Stimulated activated CD8-positive, alpha-beta memory T cell treated with anti-CD3 and anti-CD28 coated beads, Interleukin-12 subunit alpha, Interleukin-12 subunit beta, amount 100 ng/mL, for 4 hours (primary cell): ENCODE data around the gene NCBP2.

ENCODE experiments used
- DNase-seq: peaks from one replicate; pipeline ENCODE4 v3.0.0-alpha.2; 2020; ENCODE audit warnings: low read depth

The NCBP2 gene

DNA sequence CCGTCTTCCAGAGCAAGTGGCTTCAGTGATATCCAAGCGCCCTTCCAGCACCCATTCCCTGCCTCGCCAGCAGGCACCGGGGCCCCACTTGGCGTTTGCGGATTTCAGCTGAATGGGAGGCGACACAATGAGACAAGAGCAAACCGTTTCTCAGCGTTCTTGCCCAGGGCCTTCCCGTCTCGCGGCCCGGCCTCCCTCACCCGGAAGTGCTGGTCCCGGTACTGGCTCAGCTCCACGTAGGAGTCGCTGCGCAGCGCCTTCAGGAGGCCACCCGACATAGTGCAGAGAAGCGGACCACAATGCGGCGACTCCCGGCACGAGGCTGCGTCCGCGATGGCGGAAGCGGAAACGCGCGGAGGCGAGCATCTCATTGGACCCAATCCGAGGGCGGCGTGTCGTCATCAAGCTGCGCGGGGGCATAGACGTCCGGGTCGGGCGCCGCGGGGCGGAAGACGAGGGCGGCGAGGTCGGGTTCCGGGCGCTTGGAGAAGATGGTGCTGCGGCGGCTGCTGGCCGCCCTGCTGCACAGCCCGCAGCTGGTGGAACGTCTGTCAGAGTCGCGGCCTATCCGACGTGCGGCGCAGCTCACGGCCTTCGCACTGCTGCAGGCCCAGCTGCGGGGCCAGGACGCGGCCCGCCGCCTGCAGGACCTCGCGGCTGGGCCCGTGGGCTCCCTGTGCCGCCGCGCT is at the start of gene NCBP2:
Gene NCBP2 (minus strand): TSS at position 303 of the 689 bp plus-strand sequence. CDS start 25 bp downstream, at position 278.
- peak; percentile 99 for DNase-seq

DNA sequence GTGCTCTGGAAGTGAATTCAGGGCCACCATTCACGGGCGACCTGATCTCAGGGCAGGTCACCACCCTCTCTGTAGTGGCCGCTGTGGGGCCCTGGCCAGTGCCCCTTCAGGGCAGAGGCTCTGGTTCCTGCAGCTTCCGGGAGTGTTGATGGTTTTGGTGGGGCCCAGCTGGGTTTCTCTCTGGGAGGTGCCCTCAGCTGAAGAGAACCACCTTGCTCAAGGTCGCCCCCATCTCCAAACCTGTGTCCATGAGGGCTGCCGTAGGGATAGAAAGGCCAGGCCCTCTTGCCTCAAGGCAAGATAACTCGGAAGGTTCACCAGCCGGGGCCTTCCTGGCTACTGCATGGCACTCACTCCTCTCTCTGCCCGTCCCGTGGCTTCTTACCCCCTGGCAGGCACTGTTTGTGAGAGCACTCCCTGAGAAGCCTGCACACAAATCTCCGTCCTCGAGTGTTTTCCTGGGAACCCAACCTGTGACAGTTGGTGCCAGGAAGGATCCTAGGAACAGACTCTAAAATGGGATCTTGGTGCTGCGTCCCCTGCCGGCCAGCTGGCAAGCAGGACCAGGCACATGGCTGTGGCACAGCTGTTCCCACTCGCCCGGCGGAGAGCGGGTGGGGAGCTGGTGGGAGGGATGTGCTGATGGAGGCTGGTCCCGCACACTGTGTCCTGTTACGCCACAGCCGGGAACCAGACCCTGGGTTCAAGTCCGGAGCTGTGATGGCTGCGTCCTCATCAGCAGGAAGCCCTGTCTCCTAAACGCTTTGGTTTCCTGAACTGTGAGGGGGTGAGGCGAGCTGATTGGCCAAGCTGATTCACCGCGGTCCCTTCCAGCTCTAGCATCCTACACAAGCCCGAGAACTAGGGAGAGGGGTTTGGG is 49.5 kb upstream of the NCBP2 start:
- no peak for DNase-seq

DNA sequence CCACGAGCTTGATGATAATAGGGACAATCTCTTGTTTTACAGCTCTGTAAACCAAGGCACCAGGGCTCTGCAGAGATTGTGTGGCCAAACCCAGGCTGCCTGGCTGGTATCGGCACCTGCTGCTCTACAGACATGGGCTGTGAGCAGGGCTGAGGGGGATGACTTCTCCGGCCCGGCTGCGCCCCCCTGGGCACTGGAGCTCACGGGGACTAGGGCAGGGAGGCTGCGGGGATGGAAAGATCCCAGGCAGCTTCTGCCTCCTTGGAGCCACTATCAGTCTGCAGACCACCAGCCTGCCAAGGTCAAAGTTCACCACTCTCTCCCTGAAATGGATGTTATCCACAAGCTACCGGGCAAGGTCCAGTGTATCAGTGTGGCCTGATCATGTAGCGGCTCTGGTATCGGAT is 48.3 kb upstream of the NCBP2 start:
- DNase-seq: no peak

GRCh38 chr3:196989721-196990262 is 47.5 kb upstream of the NCBP2 start:
- DNase-seq: no peak

DNA sequence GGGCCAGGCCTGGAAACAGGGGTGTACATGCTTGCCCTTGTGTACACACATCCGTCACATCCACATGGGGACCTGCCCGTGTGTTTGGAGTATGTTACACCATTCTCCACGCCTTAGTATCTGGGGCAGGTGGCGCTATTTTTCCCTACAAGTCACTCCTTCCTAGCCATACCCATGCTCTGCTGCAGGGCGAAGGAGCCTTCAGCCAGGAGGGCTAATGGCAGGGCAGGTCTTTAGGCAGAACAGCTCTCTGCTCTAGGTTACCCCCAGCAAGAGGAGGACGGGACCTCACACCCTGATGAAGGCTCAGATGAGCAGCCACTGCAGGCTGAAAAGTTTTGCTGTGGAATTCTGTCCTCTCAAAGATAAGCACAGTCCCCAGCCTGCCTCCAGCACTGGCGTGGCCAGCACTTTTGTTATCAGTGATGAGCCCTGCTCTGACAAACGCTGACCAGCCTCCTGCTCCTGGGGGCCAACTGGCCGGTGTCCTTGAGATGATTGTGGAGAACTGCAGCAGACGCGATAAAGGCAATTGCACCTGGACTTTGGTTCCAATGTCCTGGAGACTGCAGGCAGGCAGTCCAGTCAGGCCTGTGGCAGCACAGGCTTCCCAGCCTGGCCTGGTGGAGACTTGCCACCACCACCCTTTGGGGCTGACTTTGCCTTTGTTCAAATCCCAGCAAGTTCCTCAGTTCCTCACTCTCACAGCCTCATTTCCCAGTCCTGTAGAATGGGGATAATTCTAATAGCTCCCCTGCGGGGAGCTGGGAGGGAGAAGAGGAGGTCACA is 46.1 kb upstream of the NCBP2 start:
- no peak for DNase-seq

DNA sequence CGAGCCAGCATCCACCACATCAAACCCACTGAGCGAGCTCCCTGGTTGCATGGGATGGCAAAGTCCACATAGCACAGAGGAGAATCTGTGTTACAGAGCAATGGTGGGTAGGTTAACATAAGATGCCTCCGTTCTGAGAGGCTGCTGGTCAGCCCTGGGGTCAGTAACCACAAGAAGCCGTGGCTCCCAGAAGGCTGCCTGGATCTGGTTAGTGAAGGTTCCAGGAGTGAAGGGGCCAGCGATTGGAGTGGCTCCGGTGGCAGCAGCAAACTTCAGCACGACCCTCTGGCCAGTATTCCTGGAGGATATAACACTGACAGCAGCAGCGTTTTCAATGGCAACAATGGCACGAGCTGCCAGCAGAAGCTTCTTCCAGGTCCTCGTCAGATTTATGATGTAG is 44.7 kb upstream of the NCBP2 start:
- no peak for DNase-seq

DNA sequence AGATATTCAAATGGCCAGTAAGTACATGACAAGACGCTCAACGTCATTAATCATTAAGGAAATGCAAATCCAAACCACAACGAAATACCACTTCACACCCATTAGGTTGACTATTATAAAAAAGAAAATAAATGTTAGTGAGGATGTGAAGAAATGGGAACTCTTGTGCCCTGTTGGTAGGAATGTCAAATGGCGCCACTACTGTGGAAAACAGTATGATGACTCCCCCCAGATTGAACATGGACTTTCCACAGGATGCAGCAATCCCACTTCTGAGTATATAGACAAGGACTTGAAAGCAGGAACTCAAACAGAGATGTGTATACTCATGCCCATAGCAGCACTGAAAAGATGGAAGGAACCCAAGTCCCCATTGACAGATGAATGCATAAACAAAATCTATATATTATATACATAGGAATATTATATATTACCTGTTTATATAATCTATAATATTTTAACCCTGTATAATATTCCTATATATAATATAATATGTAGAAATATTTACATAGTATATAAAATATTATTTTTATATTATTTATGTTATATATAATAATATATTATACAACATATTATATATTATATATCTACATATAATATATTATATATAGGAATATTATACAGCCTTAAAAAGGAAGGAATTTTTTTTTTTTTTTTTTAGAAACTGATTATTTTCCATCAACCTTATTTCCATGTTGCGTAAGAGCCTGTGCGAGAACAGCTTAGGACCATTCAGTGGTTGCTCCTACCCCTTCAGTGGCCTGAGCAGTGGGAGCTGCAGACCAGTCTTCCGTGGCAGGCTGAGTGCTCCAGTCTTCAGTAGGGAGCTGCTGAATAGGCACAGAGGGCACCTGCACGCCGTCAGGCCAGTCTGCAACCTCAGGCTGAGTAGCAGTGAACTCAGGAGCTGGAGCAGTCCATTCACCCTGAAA is 43.9 kb upstream of the NCBP2 start:
- no peak for DNase-seq

DNA sequence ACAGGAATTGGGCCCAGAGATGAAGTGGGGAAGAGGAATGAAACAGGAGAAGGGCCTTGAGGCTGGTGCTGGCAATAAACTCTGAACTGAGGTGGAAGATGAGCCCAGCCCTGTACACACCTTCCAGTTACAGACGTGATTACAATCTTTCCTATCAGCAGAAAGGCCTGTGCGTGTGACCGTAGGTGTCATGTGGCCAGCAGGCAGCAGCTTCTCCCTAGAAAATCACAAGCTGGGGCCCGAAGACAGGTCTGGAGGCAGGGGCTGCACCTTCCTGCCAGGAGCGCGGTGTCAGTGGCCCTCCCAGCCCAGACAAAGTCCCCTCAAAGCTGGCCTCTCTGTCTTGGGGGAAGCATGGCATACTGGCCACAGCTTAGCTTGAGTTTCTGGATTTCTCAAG is 43.0 kb upstream of the NCBP2 start:
- no peak for DNase-seq

GRCh38 chr3:196983186-196983585 is 40.9 kb upstream of the NCBP2 start:
- no peak for DNase-seq

GRCh38 chr3:196981657-196982056 is 39.3 kb upstream of the NCBP2 start:
- DNase-seq: no peak

DNA sequence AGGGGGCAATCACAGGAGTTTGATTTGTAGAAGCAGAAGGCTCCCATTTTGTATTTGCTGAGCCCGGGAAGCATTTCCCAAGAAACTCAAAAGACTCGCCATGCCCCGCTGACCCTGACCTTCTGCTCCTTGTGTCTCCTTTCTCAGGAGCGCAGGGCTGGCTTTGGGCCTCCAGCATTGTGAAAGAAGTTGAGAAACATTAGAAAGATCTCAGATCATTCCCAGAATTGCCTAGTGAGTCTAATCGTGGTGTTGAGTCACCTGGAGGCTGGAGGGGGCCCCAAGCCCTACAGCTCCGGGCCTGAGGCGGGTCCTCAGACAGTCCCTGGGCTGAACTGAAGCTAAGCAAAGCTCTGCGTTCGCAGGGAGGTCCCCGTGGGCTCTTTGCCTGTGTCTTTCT is 37.2 kb upstream of the NCBP2 start:
- no peak for DNase-seq

- DNase-seq: no peak
Observed at GRCh38 chr3:196976941-196977340, 34.6 kb upstream of the NCBP2 start.

DNA sequence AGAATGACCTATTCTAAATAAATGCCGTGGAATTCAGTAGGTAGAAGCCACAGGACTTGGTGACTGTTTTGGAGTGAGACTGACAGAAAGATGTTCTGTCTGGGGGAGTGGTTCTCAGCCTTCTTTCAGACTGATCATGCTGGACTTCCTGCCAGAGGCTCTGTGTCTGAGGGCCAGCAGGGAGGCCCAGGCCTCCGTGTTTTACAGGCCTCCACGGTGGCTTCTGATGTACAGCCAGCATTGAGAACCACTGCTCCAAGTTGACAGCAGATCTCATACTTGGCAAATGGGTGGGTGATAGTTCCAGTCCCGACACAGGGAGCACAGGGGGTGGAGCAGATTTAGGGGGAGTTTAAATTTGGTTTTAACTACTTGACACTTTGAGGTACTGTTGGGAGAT is 33.0 kb upstream of the NCBP2 start:
- DNase-seq: no peak

DNA sequence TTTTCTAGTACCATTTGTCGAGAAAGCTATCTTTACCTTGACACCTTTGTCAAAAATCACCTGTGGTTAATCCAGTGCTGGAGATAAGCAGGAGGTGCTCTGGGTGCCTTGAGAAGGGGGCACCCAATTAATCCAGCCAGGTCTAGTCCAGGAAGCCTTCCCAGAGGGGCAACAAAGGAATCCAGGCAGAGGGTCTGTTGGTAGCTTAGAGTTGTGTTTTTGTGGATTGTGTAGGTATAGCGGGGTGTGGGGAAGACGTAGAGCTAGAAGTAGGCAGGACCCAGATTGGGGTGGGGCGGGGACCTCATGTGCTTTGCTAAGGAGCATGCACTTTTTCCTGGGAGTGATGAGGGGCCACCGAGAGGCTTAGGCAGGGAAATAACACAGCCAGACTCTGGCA is 32.3 kb upstream of the NCBP2 start:
- DNase-seq: no peak

DNA sequence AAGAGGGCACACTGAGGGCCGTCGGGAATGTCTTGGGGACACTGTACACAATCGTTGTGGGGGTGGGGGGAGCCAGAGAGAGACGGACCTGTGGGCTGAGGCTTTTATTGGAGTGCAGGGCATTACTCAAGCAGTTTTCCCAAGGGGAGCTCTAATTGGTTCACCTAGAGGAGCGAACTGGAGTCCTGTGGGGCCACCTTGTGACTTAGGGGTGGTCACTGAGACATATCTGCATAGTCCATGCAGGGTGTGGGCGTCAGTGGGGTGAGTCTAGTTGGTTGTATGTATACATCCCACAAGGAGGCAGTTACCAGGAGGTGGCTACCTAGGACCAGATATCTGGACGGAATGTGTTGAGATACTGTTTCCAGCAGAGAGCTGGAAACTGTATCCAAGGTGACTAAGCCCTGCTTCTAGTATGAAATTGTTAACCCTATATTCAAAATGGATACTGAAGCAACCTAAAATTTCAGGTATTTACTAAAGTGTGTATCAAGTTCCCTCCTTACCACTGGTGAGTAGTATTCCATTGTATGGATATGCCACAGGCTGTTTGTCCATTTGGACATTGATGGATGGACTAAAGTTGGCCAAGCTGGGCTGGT is 28.9 kb upstream of the NCBP2 start:
- no peak for DNase-seq

DNA sequence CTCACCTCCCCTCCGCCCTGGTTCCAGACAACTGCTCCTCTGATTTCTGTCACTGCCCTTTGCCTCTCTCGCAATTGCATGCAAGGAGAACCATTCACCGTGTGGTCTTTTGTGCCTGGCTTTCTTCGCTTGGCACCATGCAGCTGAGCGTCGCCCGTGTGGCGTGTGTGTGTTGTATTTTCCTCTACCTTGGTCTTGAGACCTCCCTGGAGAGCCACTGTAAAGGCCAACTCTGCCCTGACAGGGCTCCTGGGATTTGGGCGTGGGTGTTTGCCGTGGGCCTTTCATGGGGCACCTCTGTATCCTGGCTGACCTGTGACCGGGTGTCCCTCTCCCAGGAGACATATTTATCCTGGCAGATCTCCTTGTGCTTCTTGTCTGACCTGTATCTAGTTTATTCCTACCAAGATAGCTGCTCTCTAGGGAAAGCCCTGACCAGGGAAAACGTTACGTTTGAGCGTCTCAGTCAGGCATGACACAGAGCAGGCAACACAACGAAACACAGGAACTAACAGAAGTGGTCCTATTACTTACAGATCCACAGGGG is 28.3 kb upstream of the NCBP2 start:
- no peak for DNase-seq

DNA sequence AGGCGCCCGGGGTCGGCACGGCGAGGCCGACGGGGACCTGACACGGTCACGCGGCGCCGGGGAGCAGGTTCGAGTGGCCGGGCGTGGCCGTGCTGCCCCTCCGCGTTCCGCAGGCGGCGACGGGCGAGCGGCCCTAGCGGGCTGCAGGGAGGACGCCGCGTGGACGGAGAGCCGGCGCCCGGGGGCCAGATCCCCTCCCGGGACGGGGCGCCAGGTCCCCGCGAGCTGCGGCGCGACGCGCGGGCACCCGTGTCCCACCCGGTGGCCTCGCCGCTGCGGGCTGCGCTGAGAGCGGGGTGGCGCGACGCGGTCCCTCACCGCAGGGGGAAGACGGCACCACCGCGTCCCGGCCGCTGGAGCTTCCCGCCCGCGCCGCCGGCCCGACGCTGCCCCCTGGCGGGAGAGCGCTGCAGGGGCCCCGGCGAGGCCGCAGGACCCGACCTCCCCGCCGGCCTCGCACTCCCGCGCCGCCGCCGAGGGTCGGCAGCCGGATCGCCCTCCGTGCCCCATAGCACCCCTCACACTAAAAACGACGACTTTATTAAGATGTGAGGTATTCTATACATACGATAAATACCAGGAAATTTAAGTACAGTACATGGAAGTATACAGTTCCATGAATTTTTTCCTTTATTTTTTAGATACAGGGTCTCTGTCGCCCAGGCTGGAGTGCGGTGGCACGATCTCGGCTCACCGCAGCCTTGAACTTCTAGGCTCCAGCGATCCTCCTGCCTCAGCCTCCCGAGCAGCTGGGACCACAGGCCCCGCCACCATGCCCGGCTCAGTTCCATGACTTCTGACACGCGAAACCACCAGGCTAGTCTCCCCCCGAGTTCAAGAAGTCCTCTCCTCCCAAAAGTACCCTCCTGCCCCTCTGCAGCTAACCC is 27.6 kb upstream of the NCBP2 start:
- peak; percentile 58 for DNase-seq

- peak; percentile 17 for DNase-seq
Observed at GRCh38 chr3:196969134-196969659, 26.9 kb upstream of the NCBP2 start.
